ENCODE data around the gene TMEM132D.

The TMEM132D gene

GRCh38 chr12:129523621-129524020 lies 380.2 kb downstream of the TMEM132D start:
- no peak overlapping the region for H3K27ac ChIP-seq (ENCODE audit: extremely low read depth, low read depth, low read length)
- TF ChIP-seq PRDM10 (tag by site-specific recombination; IDR thresholded peaks at IDR 0.05) = no peak
- TF ChIP-seq, protein P1, sequence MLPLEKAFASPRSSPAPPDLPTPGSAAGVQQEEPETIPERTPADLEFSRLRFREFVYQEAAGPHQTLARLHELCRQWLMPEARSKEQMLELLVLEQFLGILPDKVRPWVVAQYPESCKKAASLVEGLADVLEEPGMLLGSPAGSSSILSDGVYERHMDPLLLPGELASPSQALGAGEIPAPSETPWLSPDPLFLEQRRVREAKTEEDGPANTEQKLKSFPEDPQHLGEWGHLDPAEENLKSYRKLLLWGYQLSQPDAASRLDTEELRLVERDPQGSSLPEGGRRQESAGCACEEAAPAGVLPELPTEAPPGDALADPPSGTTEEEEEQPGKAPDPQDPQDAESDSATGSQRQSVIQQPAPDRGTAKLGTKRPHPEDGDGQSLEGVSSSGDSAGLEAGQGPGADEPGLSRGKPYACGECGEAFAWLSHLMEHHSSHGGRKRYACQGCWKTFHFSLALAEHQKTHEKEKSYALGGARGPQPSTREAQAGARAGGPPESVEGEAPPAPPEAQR (tag by site-specific recombination; IDR thresholded peaks at IDR 0.05) = no peak
- no peak for TF ChIP-seq ZNF426 (tag by site-specific recombination; IDR thresholded peaks at IDR 0.05)
- TF ChIP-seq ZNF530 (tag by site-specific recombination; IDR thresholded peaks at IDR 0.05; ENCODE audit: low read depth) = no peak
- TF ChIP-seq SP2 (tag by site-specific recombination; IDR thresholded peaks at IDR 0.05) = no peak
- no peak for TF ChIP-seq TSHZ1 (tag by site-specific recombination; IDR thresholded peaks at IDR 0.05; ENCODE audit: borderline replicate concordance)
- no peak for TF ChIP-seq ZNF350 (tag by site-specific recombination; IDR thresholded peaks at IDR 0.05)
- no peak for TF ChIP-seq ZNF169 (tag by site-specific recombination; IDR thresholded peaks at IDR 0.05)
- TF ChIP-seq GFI1B (tag by site-specific recombination; IDR thresholded peaks at IDR 0.05) = no peak
- TF ChIP-seq SCRT2 (tag by site-specific recombination; IDR thresholded peaks at IDR 0.05) = no peak
- no peak for TF ChIP-seq SETDB1 (IDR thresholded peaks at IDR 0.05; ENCODE audit: insufficient read length, low read length)
- TF ChIP-seq HOXA7 (CRISPR knock-in tag; IDR thresholded peaks at IDR 0.05; ENCODE audit: borderline replicate concordance) = no peak
- no peak for TF ChIP-seq ZNF521 (tag by site-specific recombination; IDR thresholded peaks at IDR 0.05)
- TF ChIP-seq ZNF626 (tag by site-specific recombination; IDR thresholded peaks at IDR 0.05) = no peak
- TF ChIP-seq ZNF146 (tag by site-specific recombination; IDR thresholded peaks at IDR 0.05) = no peak
- TF ChIP-seq SALL2 (tag by site-specific recombination; IDR thresholded peaks at IDR 0.05; ENCODE audit: borderline replicate concordance) = no peak
- TF ChIP-seq ZBTB7A (tag by site-specific recombination; IDR thresholded peaks at IDR 0.05; ENCODE audit: low read depth) = no peak
- TF ChIP-seq, protein P2, sequence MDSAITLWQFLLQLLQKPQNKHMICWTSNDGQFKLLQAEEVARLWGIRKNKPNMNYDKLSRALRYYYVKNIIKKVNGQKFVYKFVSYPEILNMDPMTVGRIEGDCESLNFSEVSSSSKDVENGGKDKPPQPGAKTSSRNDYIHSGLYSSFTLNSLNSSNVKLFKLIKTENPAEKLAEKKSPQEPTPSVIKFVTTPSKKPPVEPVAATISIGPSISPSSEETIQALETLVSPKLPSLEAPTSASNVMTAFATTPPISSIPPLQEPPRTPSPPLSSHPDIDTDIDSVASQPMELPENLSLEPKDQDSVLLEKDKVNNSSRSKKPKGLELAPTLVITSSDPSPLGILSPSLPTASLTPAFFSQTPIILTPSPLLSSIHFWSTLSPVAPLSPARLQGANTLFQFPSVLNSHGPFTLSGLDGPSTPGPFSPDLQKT (IDR thresholded peaks at IDR 0.05; ENCODE audit: borderline replicate concordance, low read depth, low read length) = no peak
- POLR2A ChIA-PET = no interaction called here
- no peaks in the 10 kb centered on the region for H3K4me1 ChIP-seq (ENCODE audit: control insufficient read depth, insufficient read depth, low read length)
- H3K36me3 ChIP-seq (ENCODE audit: control insufficient read depth in 2 of 2, insufficient read depth in 1 of 2, low read length in 2 of 2) = no peaks in the 10 kb centered on the region
- CTCF ChIA-PET = no interaction called here
- no peak overlapping the region for H3K4me3 ChIP-seq (ENCODE audit: low read depth, low read length)
- H3K9me3 ChIP-seq (ENCODE audit: control insufficient read depth, insufficient read depth, low read depth, low read length) = no peaks in the 10 kb centered on the region

All from HEK293 (cell line).